ENCODE results near the gene ATXN1L.

GRCh38 chr16:71803305-71803690 is 42.5 kb upstream of the ATXN1L start:
- TF ChIP-seq CTCF (conservative IDR thresholded peaks at IDR 0.05; ENCODE audit: low read length) = no peak
- no peak for TF ChIP-seq EZH2phosphoT487 (IDR thresholded peaks at IDR 0.05; ENCODE audit: borderline replicate concordance)
